GM12864 (cell line): Measurements from ENCODE around the gene DLGAP1.

Experiments
- DNase-seq: peaks from one replicate; pipeline ENCODE4 v3.0.0-alpha.2; 2011; ENCODE audit warnings: low read depth
- H3K4me3 ChIP-seq: 2 replicates; pipeline ENCODE4 v1.5.1; 2011; ENCODE audit warnings: mild to moderate bottlenecking, low read depth, low read length, control low read depth
- TF ChIP-seq, protein P1 (sequence below): IDR thresholded peaks from 2 replicates; pipeline ENCODE4 v1.5.1; 2011; ENCODE audit warnings: low read depth, mild to moderate bottlenecking, moderate library complexity, low read length, control low read depth, inconsistent platforms; ENCODE audit errors: missing control alignments

Gene DLGAP1

DNA sequence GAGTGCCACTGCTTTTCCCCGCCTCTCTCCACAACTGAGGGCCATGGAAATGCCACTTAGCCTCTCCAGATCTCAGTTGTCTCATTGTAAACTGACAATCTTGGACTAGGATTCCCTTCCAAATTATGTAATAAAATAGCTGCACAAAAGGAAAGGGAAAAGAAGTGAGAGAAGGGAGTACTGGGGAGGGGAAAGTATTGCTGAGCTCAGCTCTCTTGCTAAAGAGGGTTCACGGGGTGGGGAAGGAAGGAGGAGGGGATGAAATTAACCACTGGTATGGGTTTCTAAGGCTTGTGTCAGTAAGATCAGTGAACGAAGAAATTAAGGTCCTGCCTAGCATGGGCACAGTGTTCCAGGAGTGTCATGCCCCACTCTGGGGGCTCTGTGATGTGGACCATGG, 587.9 kb downstream of the DLGAP1 start:
- H3K4me3 ChIP-seq = no peak overlapping the region
- TF ChIP-seq, protein P1, sequence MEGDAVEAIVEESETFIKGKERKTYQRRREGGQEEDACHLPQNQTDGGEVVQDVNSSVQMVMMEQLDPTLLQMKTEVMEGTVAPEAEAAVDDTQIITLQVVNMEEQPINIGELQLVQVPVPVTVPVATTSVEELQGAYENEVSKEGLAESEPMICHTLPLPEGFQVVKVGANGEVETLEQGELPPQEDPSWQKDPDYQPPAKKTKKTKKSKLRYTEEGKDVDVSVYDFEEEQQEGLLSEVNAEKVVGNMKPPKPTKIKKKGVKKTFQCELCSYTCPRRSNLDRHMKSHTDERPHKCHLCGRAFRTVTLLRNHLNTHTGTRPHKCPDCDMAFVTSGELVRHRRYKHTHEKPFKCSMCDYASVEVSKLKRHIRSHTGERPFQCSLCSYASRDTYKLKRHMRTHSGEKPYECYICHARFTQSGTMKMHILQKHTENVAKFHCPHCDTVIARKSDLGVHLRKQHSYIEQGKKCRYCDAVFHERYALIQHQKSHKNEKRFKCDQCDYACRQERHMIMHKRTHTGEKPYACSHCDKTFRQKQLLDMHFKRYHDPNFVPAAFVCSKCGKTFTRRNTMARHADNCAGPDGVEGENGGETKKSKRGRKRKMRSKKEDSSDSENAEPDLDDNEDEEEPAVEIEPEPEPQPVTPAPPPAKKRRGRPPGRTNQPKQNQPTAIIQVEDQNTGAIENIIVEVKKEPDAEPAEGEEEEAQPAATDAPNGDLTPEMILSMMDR = no peak
- DNase-seq = no peak

DNA sequence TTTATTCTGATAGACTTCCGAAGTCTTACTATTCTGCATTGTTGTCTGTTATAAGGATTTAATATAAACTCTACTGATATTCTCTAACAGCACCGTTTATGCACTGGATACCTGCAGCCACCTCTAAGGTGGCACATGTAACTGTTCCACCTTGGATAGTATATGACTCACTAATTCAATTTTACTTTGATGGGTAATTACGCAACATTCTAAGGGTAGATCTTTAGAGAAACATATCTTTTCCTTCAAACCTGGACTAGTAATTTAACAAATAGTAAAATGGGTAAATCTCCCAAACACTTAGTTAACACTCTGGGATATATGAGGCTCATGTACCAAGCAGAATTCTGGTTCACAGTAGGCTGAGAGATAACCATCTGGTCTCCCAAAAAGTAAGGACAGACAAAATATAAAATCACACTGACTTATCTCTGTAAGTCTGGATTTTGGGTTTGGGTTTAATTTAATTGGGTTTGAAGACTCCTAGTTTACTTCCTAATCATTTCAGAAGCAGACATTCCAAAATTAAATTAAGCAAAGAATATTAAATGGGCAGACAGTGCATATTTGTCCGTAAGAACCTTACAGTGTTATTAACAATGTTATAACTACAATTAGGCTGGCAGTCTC, 590.3 kb downstream of the DLGAP1 start:
- no peak overlapping the region for H3K4me3 ChIP-seq
- TF ChIP-seq, protein P1 = no peak
- DNase-seq = no peak

DNA sequence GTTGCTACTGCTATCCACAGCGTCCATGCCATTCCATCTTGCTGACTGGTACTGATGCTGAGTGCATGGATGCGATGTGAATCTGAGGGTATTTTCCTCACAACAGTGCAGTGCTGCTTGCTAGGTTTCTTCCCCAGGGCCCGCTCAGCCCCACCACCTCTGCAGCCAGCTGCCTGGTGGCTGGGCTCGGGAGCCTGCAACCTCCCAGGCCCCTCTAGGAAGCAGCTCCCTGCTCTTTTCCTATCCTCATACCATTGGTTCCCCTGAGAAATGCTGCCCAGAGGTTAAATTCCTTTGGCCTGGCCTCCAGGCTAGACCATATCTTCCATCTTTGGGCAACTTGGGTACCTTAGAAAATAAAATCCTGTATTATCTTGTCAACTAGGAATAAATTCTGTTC, 591.5 kb downstream of the DLGAP1 start:
- no peak for DNase-seq
- TF ChIP-seq, protein P1 = no peak
- no peak overlapping the region for H3K4me3 ChIP-seq

DNA sequence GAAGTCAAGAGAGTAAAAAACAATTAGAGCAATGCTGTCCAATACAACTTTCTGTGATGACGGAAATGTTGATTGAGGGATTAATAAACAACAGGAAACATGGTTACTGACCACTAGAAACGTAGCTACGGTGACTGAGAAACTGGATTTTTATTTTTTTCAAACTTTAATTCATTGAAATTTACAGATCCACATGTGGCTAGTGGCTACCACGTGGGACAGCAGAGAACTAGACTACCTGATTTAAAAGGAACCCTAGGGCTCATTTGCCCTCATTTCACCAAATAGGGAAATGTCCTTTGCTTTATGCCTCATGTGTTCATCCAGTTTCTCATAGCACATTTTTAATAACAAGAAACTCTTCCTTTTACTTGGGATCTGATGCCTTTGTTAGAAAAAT, 592.1 kb downstream of the DLGAP1 start:
- H3K4me3 ChIP-seq = no peak overlapping the region
- TF ChIP-seq, protein P1 = no peak
- DNase-seq = no peak

DNA sequence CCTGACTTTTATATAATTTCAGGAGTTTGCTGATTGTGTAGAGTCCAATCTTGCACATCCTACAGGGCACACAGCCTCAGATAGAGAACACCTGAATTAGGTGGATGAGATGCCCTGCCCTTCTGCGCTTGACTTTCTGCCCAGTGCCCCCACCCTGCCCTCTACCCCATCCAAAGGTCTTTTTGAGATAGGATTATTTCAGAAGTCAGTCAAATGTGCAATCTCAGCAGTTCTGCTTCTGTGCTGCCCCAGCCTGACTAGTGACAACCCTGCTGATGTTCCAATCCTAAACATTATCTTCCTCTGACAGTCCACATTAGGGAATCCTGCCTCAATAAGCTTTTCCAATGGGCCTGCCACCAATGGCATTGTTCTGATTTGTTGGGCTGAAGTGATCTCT, 593.6 kb downstream of the DLGAP1 start:
- H3K4me3 ChIP-seq = no peak overlapping the region
- TF ChIP-seq, protein P1 = no peak
- DNase-seq = no peak

DNA sequence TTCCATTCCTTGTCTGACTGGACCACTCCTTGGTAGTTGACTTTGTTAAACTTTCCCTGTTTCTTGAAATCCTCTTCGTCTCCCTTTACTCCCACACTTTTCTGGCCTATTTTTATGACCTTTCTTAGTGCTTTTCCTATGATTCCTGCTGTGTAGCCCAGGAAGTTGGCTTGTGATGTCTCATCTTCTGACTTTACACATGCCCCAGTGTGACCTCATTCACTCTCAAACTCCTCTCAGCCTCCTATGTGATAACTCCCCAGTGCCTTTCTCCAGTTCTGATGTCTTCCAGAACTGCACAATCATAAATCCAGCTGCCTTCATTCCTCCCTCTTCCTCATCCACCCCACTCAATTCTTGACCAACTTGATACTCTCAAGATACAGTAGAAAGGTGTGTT, 597.6 kb downstream of the DLGAP1 start:
- no peak for DNase-seq
- TF ChIP-seq, protein P1 = no peak
- H3K4me3 ChIP-seq = no peak overlapping the region

DNA sequence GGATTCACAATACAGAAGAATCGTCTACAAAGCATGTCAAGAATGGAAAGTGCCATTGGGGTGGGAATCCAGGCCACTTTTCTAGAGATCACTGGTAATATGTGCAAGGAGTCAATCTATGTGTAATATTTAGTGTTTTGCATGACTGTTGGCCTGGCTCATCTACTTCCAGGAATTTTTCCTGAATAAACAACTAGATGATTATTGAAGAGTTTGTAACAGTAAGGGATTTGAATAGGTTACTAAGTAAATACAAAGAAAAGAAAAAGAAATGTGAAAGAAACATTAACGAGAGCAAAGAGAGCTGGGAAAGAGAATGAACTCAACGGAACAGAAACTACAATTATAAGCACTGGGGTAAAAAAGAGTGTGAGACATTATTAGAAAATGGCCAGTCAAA, 599.1 kb downstream of the DLGAP1 start:
- no peak for DNase-seq
- no peak overlapping the region for H3K4me3 ChIP-seq
- TF ChIP-seq, protein P1 = no peak
